ENCODE data around the gene AKAP13. TPM values are rescaled to one million over a fixed set of nuclear protein-coding genes. Genes with fewer than 3 reads are reported as not detected.

The AKAP13 gene
- polyA plus RNA-seq, 1 of the 3 experiments (the other 2 are of a cell fraction), result 8.4 TPM

DNA sequence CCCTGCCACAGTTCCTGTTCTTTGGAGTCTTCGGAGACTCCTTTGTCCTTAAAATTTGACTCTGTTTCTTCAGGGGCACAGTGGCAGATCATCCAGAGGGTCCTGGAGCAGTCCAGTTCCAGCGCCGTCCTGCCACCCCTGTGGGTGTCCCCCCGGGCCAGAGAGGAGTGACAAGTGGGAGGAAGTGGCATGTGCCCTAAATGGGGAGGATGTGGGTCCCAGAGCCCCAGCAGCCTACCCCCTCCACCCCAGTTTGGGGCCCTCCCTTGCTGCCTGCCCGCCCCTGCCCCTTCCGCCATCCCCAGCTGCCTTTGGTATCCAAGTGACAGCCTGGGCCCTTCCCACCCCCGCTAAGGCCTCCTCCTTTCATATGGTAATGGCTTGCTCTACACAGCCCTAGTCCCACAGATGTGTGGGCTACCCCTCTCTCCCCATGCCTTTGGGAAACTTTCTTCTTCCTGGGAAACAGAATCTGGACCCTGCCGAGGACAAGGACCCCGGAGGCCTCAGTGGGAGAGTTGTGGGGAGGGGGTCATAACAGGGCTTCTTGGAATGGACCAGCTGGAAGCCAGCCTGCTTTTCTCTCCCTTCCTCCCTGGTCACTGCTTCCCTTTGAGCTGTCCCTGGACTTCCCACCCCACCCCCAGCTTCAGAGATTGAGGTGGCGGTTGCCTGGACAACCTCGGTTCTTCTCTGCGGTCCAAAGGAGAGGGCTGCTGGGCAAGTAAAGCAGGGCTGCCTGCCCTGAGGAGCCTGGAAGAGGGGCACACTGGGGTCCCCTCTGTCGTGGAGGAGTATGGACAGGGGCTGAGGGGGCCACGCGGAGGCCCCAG is 371.1 kb downstream of the AKAP13 start (continued):
- TF ChIP-seq EZH2phosphoT487 (IDR thresholded peaks at IDR 0.05; ENCODE audit: borderline replicate concordance, low read depth) (no peak), EP300 (IDR thresholded peaks at IDR 0.05; ENCODE audit: borderline replicate concordance in 1 of 2, low read depth in 1 of 2, low read length in 1 of 2) (no peak), CHD2 (IDR thresholded peaks at IDR 0.05; ENCODE audit: low read length, partially characterized antibody) (no peak), TEAD4 (IDR thresholded peaks at IDR 0.05; ENCODE audit: borderline replicate concordance, insufficient read depth) (no peak)

DNA sequence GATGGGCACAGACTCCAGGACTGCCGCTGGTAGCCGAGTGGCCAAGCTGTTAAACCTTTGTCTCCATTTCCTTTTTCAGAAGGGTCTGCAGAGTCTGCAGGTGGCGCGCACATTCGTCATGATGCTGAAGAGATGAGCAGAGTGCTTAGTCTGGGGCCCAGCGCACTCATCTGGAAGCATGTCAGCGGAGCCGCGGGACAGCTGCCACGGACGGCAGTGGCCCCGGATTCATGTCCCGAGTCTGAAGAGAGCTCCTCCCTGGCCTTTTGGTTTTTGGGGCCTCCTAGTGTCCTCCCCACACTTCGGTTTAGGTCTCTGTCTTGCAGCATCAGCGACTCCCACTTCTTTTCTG is 371.7 kb downstream of the AKAP13 start:
- no peak overlapping the region for H3K4me2 ChIP-seq
- WGBS (ENCODE audit: low lambda C conversion rate), result 96% methylated on average over 5 of the region's 15 CpGs
- POLR2A ChIA-PET, result no interaction called here

More for the DNA sequence above, 371.7 kb downstream of the AKAP13 start:
- Histone ChIP-seq H3K36me3 (replicated peaks in 1 of 2; ENCODE audit: control insufficient read depth in 1 of 2, insufficient read depth in 2 of 2, low read length in 1 of 2) (peaks cover 0 to 15% of the 10 kb centered on the region in 2 experiments), H3K27me3 (ENCODE audit: insufficient read depth) (no peaks in the 10 kb centered on the region), H3K4me1 (ENCODE audit: control insufficient read depth in 1 of 2, insufficient read depth in 2 of 2, low read depth in 1 of 2, low read length in 1 of 2) (peaks cover 0 to 28% of the 10 kb centered on the region in 2 experiments; a peak in 1 of 4 replicates), H2AFZ (ENCODE audit: low read depth) (no peak overlapping the region), H3K9ac (no peak overlapping the region), H3F3A (replicated peaks; ENCODE audit: insufficient read depth) (no peaks in the 10 kb centered on the region), H3K9me3 (no peaks in the 10 kb centered on the region), H4K20me1 (ENCODE audit: insufficient read depth) (no peaks in the 10 kb centered on the region), H3K9me2 (no peaks in the 10 kb centered on the region), H3K79me2 (ENCODE audit: insufficient read depth) (no peaks in the 10 kb centered on the region), H3K27ac (ENCODE audit: low read depth in 2 of 2, low read length in 1 of 2) (no peak overlapping the region; a peak in 1 of 4 replicates), H3K4me3 (ENCODE audit: low read depth in 2 of 2, low read length in 1 of 2) (no peak overlapping the region)
- TF ChIP-seq GATA2 (CRISPR knock-in tag; IDR thresholded peaks at IDR 0.05) (no peak), RCOR1 (IDR thresholded peaks at IDR 0.05; ENCODE audit: low read length) (no peak), EP300 (IDR thresholded peaks at IDR 0.05; ENCODE audit: borderline replicate concordance in 1 of 2, low read depth in 1 of 2, low read length in 1 of 2) (no peak), POLR2AphosphoS5 (IDR thresholded peaks at IDR 0.05; ENCODE audit: low read depth, low read length) (no peak), RAD21 (IDR thresholded peaks at IDR 0.05; ENCODE audit: low read length) (no peak), CHD2 (IDR thresholded peaks at IDR 0.05; ENCODE audit: low read length, partially characterized antibody) (no peak), TAF1 (IDR thresholded peaks at IDR 0.05; ENCODE audit: borderline replicate concordance, low read depth, low read length) (no peak), ELF1 (IDR thresholded peaks at IDR 0.05) (no peak), MXI1 (IDR thresholded peaks at IDR 0.05; ENCODE audit: low read depth, low read length) (no peak)
- TF ChIP-seq, protein P1, sequence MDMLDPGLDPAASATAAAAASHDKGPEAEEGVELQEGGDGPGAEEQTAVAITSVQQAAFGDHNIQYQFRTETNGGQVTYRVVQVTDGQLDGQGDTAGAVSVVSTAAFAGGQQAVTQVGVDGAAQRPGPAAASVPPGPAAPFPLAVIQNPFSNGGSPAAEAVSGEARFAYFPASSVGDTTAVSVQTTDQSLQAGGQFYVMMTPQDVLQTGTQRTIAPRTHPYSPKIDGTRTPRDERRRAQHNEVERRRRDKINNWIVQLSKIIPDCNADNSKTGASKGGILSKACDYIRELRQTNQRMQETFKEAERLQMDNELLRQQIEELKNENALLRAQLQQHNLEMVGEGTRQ (IDR thresholded peaks at IDR 0.05; ENCODE audit: borderline replicate concordance, low read depth, low read length), result no peak
- TF ChIP-seq, protein P2, sequence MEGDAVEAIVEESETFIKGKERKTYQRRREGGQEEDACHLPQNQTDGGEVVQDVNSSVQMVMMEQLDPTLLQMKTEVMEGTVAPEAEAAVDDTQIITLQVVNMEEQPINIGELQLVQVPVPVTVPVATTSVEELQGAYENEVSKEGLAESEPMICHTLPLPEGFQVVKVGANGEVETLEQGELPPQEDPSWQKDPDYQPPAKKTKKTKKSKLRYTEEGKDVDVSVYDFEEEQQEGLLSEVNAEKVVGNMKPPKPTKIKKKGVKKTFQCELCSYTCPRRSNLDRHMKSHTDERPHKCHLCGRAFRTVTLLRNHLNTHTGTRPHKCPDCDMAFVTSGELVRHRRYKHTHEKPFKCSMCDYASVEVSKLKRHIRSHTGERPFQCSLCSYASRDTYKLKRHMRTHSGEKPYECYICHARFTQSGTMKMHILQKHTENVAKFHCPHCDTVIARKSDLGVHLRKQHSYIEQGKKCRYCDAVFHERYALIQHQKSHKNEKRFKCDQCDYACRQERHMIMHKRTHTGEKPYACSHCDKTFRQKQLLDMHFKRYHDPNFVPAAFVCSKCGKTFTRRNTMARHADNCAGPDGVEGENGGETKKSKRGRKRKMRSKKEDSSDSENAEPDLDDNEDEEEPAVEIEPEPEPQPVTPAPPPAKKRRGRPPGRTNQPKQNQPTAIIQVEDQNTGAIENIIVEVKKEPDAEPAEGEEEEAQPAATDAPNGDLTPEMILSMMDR (IDR thresholded peaks at IDR 0.05), result no peak
- TF ChIP-seq, protein P3, sequence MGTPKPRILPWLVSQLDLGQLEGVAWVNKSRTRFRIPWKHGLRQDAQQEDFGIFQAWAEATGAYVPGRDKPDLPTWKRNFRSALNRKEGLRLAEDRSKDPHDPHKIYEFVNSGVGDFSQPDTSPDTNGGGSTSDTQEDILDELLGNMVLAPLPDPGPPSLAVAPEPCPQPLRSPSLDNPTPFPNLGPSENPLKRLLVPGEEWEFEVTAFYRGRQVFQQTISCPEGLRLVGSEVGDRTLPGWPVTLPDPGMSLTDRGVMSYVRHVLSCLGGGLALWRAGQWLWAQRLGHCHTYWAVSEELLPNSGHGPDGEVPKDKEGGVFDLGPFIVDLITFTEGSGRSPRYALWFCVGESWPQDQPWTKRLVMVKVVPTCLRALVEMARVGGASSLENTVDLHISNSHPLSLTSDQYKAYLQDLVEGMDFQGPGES (IDR thresholded peaks at IDR 0.05; ENCODE audit: low read depth, low read length), result no peak
- no peak for DNase-seq
- CTCF ChIA-PET, result interaction anchor here (0.8 to 1.6 kb wide), 3 partner anchors 11 to 88 kb away, joined by 3 to 6 read pairs (median 4); no protein-coding TSS in a partner anchor

All from SK-N-SH (cell line).